OCI-LY3 (cell line): Measurements from ENCODE around the gene ADAMTSL4.

Experiments
- H2AFZ ChIP-seq: fragments of 200-600, 300-600 bp; shearing (Covaris generic); 2 replicates; pipeline ENCODE4 v1.6.0; 2014; ENCODE audit warnings: antibody characterized with exemption, low read depth, low read length
- H3K27ac ChIP-seq: fragments of 200-600, 300-600 bp; sonication (generic); 2 replicates; pipeline ENCODE4 v1.5.1; 2014; ENCODE audit warnings: mild to moderate bottlenecking, low read length, moderate library complexity, mixed read lengths
- H3K27me3 ChIP-seq: fragments of 200-600, 300-600 bp; sonication (generic); 2 replicates; pipeline ENCODE4 v1.6.1; 2014; ENCODE audit warnings: low read depth, low read length, mixed read lengths
- H3K36me3 ChIP-seq: fragments of 200-600, 300-600 bp; sonication (generic); replicated peaks from 2 replicates; pipeline ENCODE3; 2014; ENCODE audit warnings: low read depth, low read length, mixed read lengths
- H3K4me1 ChIP-seq: fragments of 300-600, 200-600 bp; sonication (generic); 2 replicates; pipeline ENCODE4 v1.6.1; 2014; ENCODE audit warnings: low read length, mixed read lengths
- H3K4me2 ChIP-seq: fragments of 200-600, 300-600 bp; sonication (generic); 2 replicates; pipeline ENCODE4 v1.6.1; 2014; ENCODE audit warnings: low read length, mixed read lengths
- H3K4me3 ChIP-seq: fragments of 300-600, 200-600 bp; sonication (generic); 2 replicates; pipeline ENCODE4 v1.5.1; 2014; ENCODE audit warnings: antibody characterized with exemption, mild to moderate bottlenecking, low read length, moderate library complexity
- H3K79me2 ChIP-seq: fragments of 300-600, 200-600 bp; shearing (Covaris generic); 2 replicates; pipeline ENCODE4 v1.6.1; 2014; ENCODE audit warnings: mild to moderate bottlenecking, low read length, mixed read lengths
- H3K9ac ChIP-seq: fragments of 300-600, 200-600 bp; shearing (Covaris generic); 2 replicates; pipeline ENCODE4 v1.6.0; 2014; ENCODE audit warnings: mild to moderate bottlenecking, low read length, moderate library complexity
- H3K9me3 ChIP-seq: fragments of 200-600, 300-600 bp; shearing (Covaris generic); 2 replicates; pipeline ENCODE4 v1.6.1; 2014; ENCODE audit warnings: low read length, mixed read lengths; ENCODE audit not compliant: insufficient read depth
- H4K20me1 ChIP-seq: fragments of 200-600, 300-600 bp; sonication (generic); 2 replicates; pipeline ENCODE4 v1.6.1; 2016; ENCODE audit warnings: low read length, mixed read lengths; ENCODE audit not compliant: insufficient read depth
- EZH2phosphoT487 ChIP-seq: fragments of 200-600 bp; shearing (Covaris generic); IDR thresholded peaks from 2 replicates; pipeline ENCODE4 v1.6.1; 2018; ENCODE audit warnings: antibody characterized with exemption, mixed run types, low read depth
- TF ChIP-seq, protein P1 (sequence below): fragments of 200-600, 300-600 bp; sonication (generic); IDR thresholded peaks from 2 replicates; pipeline ENCODE4 v1.5.1; 2014; ENCODE audit warnings: antibody characterized with exemption, low read length, low read depth

The ADAMTSL4 gene

DNA sequence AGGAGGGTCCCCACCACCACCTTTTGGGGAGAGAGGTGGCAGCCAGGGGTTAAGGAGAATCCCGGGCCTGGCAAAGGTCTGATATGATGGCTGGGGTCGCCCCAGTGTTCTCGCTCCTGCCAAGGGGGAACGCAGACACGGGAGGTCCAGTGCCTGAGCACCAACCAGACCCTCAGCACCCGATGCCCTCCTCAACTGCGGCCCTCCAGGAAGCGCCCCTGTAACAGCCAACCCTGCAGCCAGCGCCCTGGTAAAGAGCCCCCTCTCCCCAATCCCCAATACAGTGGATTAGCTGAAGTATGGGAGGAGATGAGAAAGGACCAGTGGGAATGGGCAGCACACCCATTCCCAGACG, 10.4 kb downstream of the ADAMTSL4 start:
- H3K4me3 ChIP-seq = no peak overlapping the region
- H2AFZ ChIP-seq = no peak overlapping the region
- TF ChIP-seq, protein P1, sequence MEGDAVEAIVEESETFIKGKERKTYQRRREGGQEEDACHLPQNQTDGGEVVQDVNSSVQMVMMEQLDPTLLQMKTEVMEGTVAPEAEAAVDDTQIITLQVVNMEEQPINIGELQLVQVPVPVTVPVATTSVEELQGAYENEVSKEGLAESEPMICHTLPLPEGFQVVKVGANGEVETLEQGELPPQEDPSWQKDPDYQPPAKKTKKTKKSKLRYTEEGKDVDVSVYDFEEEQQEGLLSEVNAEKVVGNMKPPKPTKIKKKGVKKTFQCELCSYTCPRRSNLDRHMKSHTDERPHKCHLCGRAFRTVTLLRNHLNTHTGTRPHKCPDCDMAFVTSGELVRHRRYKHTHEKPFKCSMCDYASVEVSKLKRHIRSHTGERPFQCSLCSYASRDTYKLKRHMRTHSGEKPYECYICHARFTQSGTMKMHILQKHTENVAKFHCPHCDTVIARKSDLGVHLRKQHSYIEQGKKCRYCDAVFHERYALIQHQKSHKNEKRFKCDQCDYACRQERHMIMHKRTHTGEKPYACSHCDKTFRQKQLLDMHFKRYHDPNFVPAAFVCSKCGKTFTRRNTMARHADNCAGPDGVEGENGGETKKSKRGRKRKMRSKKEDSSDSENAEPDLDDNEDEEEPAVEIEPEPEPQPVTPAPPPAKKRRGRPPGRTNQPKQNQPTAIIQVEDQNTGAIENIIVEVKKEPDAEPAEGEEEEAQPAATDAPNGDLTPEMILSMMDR = no peak
- no peaks in the 10 kb centered on the region for H3K27me3 ChIP-seq
- peaks cover 41% of the 10 kb centered on the region for H3K4me1 ChIP-seq
- no peaks in the 10 kb centered on the region for H3K36me3 ChIP-seq
- peaks cover 29% of the 10 kb centered on the region for H3K79me2 ChIP-seq
- no peak overlapping the region for H3K4me2 ChIP-seq
- no peak overlapping the region for H3K9ac ChIP-seq
- no peaks in the 10 kb centered on the region for H3K9me3 ChIP-seq
- H3K27ac ChIP-seq = no peak overlapping the region
- H4K20me1 ChIP-seq = no peaks in the 10 kb centered on the region

DNA sequence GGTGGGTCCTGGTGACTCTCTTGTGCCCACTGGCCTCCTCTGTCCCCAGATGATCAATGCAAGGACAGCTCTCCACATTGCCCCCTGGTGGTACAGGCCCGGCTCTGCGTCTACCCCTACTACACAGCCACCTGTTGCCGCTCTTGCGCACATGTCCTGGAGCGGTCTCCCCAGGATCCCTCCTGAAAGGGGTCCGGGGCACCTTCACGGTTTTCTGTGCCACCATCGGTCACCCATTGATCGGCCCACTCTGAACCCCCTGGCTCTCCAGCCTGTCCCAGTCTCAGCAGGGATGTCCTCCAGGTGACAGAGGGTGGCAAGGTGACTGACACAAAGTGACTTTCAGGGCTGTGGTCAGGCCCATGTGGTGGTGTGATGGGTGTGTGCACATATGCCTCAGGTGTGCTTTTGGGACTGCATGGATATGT, 10.8 kb downstream of the ADAMTSL4 start:
- Histone ChIP-seq H3K36me3 (no peaks in the 10 kb centered on the region), H2AFZ (no peak overlapping the region), H3K4me2 (peak overlapping the region; percentile 96), H3K27ac (no peak overlapping the region), H3K4me3 (no peak overlapping the region), H3K9me3 (no peaks in the 10 kb centered on the region), H3K4me1 (peaks cover 45% of the 10 kb centered on the region), H3K27me3 (no peaks in the 10 kb centered on the region), H3K79me2 (peaks cover 33% of the 10 kb centered on the region), H3K9ac (peak overlapping the region; percentile 94; the same call in 1 of the 2 replicates), H4K20me1 (no peaks in the 10 kb centered on the region)
- no peak for TF ChIP-seq EZH2phosphoT487
- TF ChIP-seq, protein P1 = peak; percentile 97

DNA sequence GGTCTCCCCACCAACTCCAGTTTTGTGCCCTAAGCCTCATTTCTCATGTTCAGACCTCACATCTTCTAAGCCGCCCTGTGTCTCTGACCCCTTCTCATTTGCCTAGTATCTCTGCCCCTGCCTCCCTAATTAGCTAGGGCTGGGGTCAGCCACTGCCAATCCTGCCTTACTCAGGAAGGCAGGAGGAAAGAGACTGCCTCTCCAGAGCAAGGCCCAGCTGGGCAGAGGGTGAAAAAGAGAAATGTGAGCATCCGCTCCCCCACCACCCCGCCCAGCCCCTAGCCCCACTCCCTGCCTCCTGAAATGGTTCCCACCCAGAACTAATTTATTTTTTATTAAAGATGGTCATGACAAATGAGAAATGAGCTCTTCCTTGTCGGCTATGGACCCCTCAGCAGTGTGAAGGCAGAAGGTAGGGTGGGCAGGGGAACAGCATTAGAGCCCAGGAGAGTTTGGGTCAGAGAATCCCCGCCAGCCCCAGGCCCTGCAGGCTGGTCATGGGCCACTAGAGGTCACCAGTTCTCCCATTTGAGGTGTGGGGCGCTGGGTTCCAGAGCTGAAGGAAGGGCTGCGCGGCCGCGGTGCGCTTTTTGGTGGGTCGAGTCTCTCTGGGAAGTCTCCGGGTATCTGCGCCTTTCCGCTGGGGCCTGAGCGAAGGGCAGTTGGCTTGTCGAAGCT, 11.5 kb downstream of the ADAMTSL4 start:
- peak overlapping the region; percentile 90 for H3K27ac ChIP-seq
- H3K27me3 ChIP-seq = no peaks in the 10 kb centered on the region
- TF ChIP-seq, protein P1 = peak; percentile 91
- no peak for TF ChIP-seq EZH2phosphoT487
- H3K9ac ChIP-seq = peak overlapping the region; percentile 94
- peak overlapping the region; percentile 28; the same call in 1 of the 2 replicates for H2AFZ ChIP-seq
- peak overlapping the region; percentile 96 for H3K4me2 ChIP-seq
- H3K4me1 ChIP-seq = peaks cover 52% of the 10 kb centered on the region
- no peaks in the 10 kb centered on the region for H3K9me3 ChIP-seq
- peak overlapping the region; percentile 80 for H3K4me3 ChIP-seq
- no peaks in the 10 kb centered on the region for H3K36me3 ChIP-seq
- H3K79me2 ChIP-seq = peaks cover 40% of the 10 kb centered on the region
- no peaks in the 10 kb centered on the region for H4K20me1 ChIP-seq

DNA sequence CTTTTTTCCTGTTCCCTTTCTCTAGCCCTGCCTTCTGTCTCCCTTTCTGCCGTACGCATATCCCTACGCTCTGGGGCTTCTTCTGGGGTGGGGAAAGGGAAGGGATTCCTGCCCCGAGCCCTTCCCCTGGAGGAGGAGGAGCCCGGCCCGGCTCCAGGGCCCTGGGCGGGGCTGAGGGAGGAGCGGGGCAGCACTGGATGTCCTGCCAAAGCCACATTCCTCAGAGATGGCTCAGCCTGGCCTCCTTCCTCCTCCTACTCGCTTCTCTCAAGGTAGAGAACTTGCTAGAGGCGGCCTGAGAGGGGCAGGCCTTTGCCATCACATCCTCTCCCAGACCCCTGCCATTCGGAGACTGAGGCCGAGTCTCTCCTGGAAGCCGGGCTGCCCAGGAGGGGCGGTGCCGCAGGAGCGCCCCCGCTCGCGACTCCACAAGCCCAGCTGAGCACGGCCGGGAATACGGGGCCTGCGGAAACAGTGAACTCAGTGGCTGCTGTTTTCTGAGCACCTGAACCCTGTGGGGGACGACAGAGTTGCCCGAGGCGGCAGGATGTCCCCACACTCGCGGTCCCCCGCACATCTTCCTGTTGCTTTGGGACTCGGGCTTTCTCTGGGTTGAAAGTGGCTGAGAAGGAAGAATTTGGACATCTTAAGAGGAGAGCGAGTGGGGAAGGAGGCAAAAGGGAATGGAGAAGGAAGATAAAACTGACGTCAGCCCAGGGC, 12.2 kb downstream of the ADAMTSL4 start:
- H3K36me3 ChIP-seq = no peaks in the 10 kb centered on the region
- H3K4me1 ChIP-seq = peaks cover 59% of the 10 kb centered on the region
- peak overlapping the region; percentile 96 for H3K4me2 ChIP-seq
- H3K27me3 ChIP-seq = no peaks in the 10 kb centered on the region
- TF ChIP-seq, protein P1 = no peak; the same call in 1 of the 2 replicates
- TF ChIP-seq EZH2phosphoT487 = no peak
- H2AFZ ChIP-seq = peak overlapping the region; percentile 28; the same call in 1 of the 2 replicates
- peaks cover 47% of the 10 kb centered on the region for H3K79me2 ChIP-seq
- H3K4me3 ChIP-seq = peak overlapping the region; percentile 80
- peak overlapping the region; percentile 94 for H3K9ac ChIP-seq
- peak overlapping the region; percentile 90 for H3K27ac ChIP-seq
- no peaks in the 10 kb centered on the region for H4K20me1 ChIP-seq
- H3K9me3 ChIP-seq = no peaks in the 10 kb centered on the region
